Uterus (tissue), 2 donors: Measurements from ENCODE around the gene AIFM3.

ENCODE experiments used
- CTCF ChIP-seq, 4 experiments: fragments of 200-600 bp in 2 of 4; fragments of 450-650 bp in 2 of 4; sonication (generic) in 2 of 4; IDR thresholded peaks; one replicate each; pipeline ENCODE4 v1.5.1; 2016 to 2019; ENCODE audit warnings: antibody characterized with exemption in 4 of 4, mild to moderate bottlenecking in 2 of 4, moderate library complexity in 1 of 4
- POLR2A ChIP-seq, 2 donors: fragments of 450-650 bp; IDR thresholded peaks; one replicate each; pipeline ENCODE4 v1.6.1; 2016; ENCODE audit warnings: antibody characterized with exemption in 2 of 2, mild to moderate bottlenecking in 1 of 2, moderate library complexity in 1 of 2

GRCh38 chr22:20957102-20957682 is 9.9 kb upstream of the AIFM3 start:
- TF ChIP-seq CTCF (IDR thresholded peaks at IDR 0.05) (no peak), POLR2A (IDR thresholded peaks at IDR 0.05) (no peak)
